Ascending aorta (tissue), 2 donors: ENCODE data around the gene TTLL11. TPM values are rescaled to one million over a fixed set of nuclear protein-coding genes. Genes with fewer than 3 reads are reported as not detected.

Experiments
- DNase-seq, 2 donors: peaks; one replicate each; pipeline ENCODE4 v3.0.0-alpha.2; 2019; ENCODE audit warnings: low spot score in 2 of 2
- H3K27ac ChIP-seq, 2 donors: fragments of 200-600 bp; sonication (generic); one replicate each; pipeline ENCODE4 v1.5.1; 2016 to 2017; ENCODE audit warnings: mild to moderate bottlenecking in 1 of 2
- H3K27me3 ChIP-seq: fragments of 200-600 bp; sonication (generic); one replicate; pipeline ENCODE4 v1.5.1; 2017
- H3K36me3 ChIP-seq, 2 donors: fragments of 200-600 bp; sonication (generic); one replicate each; pipeline ENCODE4 v1.5.1; 2016
- H3K4me1 ChIP-seq, 2 donors: fragments of 200-600 bp; sonication (generic); one replicate each; pipeline ENCODE4 v1.5.1; 2016 to 2017; ENCODE audit warnings: mild to moderate bottlenecking in 1 of 2
- H3K4me3 ChIP-seq, 2 donors: fragments of 200-600 bp; sonication (generic); one replicate each; pipeline ENCODE4 v1.5.1; 2016 to 2017; ENCODE audit warnings: mild to moderate bottlenecking in 1 of 2
- H3K9me3 ChIP-seq, 2 donors: fragments of 200-600 bp; sonication (generic); one replicate each; pipeline ENCODE4 v1.5.1; 2016
- intact Hi-C: fragments of 100-400 bp; cut with DNase I; formaldehyde crosslinking; loops from one replicate; pipeline ENCODE4 v1.15.1; 2023
- total RNA-seq: library from RNA; depleted of rRNA; stranded (reverse); fragments of >200 nt; gene quantifications from one replicate; pipeline ENCODE4 v1.1.0, GENCODE V29; 2016
- TF ChIP-seq, protein P1 (sequence below), 3 experiments: fragments of 200-600 bp in 2 of 3; fragments of 450-650 bp in 1 of 3; sonication (generic) in 2 of 3; IDR thresholded peaks; one replicate each; pipeline ENCODE4 v1.5.1; 2016 to 2019; ENCODE audit warnings: antibody characterized with exemption in 3 of 3, mild to moderate bottlenecking in 1 of 3, moderate library complexity in 1 of 3

TTLL11 gene, protein sequence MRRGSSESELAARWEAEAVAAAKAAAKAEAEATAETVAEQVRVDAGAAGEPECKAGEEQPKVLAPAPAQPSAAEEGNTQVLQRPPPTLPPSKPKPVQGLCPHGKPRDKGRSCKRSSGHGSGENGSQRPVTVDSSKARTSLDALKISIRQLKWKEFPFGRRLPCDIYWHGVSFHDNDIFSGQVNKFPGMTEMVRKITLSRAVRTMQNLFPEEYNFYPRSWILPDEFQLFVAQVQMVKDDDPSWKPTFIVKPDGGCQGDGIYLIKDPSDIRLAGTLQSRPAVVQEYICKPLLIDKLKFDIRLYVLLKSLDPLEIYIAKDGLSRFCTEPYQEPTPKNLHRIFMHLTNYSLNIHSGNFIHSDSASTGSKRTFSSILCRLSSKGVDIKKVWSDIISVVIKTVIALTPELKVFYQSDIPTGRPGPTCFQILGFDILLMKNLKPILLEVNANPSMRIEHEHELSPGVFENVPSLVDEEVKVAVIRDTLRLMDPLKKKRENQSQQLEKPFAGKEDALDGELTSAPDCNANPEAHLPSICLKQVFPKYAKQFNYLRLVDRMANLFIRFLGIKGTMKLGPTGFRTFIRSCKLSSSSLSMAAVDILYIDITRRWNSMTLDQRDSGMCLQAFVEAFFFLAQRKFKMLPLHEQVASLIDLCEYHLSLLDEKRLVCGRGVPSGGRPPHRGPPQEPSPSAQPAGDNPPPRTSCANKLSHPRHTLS
- total RNA-seq: 18.5 TPM

DNA sequence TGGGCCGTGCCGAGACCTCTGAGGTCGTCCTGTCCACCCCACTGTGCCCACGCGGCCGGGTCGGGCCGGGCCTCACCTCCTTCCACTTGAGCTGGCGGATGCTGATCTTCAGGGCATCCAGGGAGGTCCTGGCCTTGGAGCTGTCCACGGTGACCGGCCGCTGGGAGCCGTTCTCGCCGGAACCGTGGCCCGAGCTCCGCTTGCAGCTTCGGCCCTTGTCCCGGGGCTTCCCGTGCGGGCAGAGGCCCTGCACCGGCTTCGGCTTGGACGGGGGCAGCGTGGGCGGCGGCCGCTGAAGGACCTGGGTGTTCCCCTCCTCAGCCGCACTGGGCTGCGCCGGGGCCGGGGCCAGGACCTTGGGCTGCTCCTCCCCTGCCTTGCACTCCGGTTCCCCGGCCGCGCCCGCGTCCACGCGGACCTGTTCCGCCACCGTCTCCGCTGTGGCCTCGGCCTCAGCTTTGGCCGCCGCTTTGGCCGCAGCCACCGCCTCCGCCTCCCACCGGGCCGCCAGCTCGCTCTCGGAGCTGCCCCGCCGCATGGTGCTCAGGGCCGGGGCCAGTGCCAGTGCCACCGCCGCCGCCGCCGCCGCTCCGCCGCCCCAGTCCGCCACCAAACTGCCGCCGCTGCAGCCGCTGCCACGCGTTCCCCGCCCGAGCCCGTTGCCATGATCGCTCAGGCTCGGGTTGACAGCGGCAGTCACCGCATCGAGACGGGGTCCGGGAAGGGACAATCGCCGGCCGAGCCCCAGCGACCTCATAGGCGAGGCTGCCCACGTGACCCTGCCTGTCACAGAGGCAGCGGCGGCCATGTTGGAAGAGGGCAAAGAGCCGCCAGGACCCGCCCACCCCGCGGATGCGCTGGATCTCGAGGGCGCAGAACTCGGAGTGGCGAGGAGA lies at the start of gene TTLL11:
TSS of gene TTLL11 (minus strand) at position 698 of the 896 bp plus-strand sequence. CDS start at position 538, 160 bp downstream.
- H3K4me1 ChIP-seq: peaks cover 5 to 31% of the 10 kb centered on the region in 2 donors
- no peaks in the 10 kb centered on the region for H3K36me3 ChIP-seq
- H3K27me3 ChIP-seq: no peaks in the 10 kb centered on the region
- intact Hi-C loops: loop anchor here (1.0 to 10.0 kb wide), 5 partner anchors 18 to 732 kb away; partner anchors contain the start of genes MRRF, PDCL and RBM18
- peak within 1 kb of the TSS; percentile 82 to 92 for H3K27ac ChIP-seq
- peak within 1 kb of the TSS; percentile 92 for H3K4me3 ChIP-seq
- TF ChIP-seq, protein P1, sequence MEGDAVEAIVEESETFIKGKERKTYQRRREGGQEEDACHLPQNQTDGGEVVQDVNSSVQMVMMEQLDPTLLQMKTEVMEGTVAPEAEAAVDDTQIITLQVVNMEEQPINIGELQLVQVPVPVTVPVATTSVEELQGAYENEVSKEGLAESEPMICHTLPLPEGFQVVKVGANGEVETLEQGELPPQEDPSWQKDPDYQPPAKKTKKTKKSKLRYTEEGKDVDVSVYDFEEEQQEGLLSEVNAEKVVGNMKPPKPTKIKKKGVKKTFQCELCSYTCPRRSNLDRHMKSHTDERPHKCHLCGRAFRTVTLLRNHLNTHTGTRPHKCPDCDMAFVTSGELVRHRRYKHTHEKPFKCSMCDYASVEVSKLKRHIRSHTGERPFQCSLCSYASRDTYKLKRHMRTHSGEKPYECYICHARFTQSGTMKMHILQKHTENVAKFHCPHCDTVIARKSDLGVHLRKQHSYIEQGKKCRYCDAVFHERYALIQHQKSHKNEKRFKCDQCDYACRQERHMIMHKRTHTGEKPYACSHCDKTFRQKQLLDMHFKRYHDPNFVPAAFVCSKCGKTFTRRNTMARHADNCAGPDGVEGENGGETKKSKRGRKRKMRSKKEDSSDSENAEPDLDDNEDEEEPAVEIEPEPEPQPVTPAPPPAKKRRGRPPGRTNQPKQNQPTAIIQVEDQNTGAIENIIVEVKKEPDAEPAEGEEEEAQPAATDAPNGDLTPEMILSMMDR (IDR thresholded peaks at IDR 0.05): no peak
- H3K9me3 ChIP-seq: no peaks in the 10 kb centered on the region
- DNase-seq: peak; percentile 92 to 99

DNA sequence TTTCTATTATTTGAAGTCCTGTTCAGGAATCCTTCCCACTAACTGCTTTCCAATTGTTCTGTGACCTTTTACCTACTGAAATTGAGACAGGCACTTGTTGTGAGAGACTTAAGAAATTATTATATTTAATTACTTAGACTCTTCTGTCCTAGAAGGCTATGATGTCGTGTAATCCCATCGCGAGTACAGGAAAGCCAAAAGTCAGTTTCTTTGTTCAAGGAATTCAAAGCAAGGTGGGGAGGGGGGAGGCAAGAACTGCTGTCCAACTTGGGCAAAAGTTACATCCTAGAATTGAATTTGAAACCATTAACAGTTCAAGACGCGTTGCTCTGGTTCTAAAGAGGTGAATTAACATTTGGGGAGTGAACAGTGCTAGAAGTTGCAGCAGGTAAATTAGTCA lies 48.6 kb upstream of the TTLL11 start:
- Histone ChIP-seq H3K4me1 (no peaks in the 10 kb centered on the region), H3K27ac (no peak overlapping the region), H3K4me3 (no peak overlapping the region), H3K36me3 (peaks cover 22 to 44% of the 10 kb centered on the region in 2 donors), H3K27me3 (no peaks in the 10 kb centered on the region), H3K9me3 (no peaks in the 10 kb centered on the region)
- intact Hi-C loops: no loop called here
- DNase-seq: no peak
- TF ChIP-seq, protein P1 (IDR thresholded peaks at IDR 0.05): no peak

DNA sequence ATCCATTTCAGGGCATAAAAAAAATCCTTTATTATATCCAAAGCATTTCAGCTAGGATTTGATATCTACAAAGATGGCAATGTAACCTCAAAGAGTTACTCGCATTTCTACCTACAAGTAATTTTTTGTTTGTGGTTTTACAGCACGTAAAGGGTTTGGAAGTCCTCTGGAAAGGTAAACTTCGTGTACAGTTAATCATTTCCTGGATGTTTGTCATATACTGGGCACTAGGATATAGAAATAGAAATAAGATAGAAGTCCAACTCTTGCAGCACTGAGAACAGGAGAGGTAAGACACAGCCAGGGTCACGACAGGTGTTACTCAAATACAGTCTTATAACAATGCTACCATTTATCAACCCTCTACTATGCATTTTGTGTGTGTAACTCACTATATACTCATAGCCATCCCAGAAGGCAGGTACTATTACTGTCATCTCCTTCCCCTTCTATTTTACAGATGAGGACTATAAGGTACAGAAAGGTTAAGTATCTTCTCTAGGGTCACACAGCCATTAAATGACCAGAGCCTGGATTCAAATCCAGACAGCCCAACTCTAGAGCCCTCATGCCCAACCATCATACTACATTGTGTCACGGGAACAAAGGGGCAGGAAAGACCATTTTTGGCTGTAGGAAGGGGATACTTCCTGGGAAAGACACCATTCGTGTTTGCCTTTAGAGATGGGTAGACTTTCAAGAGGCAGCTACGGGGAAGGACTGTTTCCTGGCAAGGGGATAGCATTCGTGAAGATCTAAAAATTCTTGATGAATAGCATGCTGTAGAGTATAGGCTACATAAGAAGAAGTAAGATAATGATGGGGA lies 47.5 kb upstream of the TTLL11 start:
- Histone ChIP-seq H3K4me3 (no peak overlapping the region), H3K4me1 (no peaks in the 10 kb centered on the region), H3K27ac (no peak overlapping the region), H3K9me3 (no peaks in the 10 kb centered on the region), H3K36me3 (peaks cover 17 to 33% of the 10 kb centered on the region in 2 donors), H3K27me3 (no peaks in the 10 kb centered on the region)
- TF ChIP-seq, protein P1 (IDR thresholded peaks at IDR 0.05): no peak
- intact Hi-C loops: no loop called here
- DNase-seq: no peak

DNA sequence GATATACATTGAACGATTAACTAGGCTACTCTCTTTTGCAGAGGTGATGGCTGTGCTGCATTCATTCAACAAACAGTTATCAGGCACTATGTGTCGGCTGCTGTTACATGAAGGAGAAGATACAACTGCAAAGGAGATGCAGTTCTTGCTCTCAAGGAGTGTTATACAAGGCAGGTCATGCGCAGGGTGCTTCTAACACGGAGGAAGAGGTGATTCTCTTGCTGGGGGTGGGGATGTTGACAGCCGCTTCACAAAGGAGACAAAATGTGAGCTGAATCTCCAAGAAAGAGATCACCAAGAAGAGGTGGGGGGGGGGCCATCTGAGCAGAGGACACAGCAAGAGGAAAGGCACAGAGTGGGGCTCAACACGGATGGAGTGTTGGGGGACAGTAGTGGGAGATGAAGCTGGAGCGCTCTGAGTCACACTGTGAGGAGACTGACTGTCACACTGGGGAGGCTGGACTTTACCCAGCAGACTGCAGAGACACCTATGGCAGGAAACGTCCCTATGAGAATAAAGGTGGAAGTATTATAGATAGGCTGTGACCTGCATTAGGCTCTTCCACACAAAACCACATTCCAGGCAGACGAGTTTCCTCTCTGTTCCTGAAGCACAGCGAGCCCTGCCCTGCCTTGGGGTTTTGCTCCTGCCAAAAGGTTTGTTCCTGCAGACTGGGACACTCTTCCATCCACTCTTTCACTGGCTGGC lies 45.6 kb upstream of the TTLL11 start:
- Histone ChIP-seq H3K4me1 (no peaks in the 10 kb centered on the region), H3K4me3 (no peak overlapping the region), H3K36me3 (peaks cover 7 to 14% of the 10 kb centered on the region in 2 donors), H3K27ac (no peak overlapping the region), H3K9me3 (no peaks in the 10 kb centered on the region), H3K27me3 (no peaks in the 10 kb centered on the region)
- intact Hi-C loops: no loop called here
- DNase-seq: no peak
- TF ChIP-seq, protein P1 (IDR thresholded peaks at IDR 0.05): no peak
